Vagina (tissue), 2 donors: ENCODE measurements around the gene GLYATL3. TPM values are rescaled to one million over a fixed set of nuclear protein-coding genes. Genes with fewer than 3 reads are reported as not detected.
A peak's percentile ranks its signal among the peaks of the same experiment; 100 is the strongest.

Experiments
- DNase-seq, 2 donors: peaks; one replicate each; pipeline ENCODE4 v3.0.0-alpha.2; 2017; ENCODE audit errors: extremely low spot score in 2 of 2
- H3K27ac ChIP-seq: fragments of 200-600 bp; sonication (generic); one replicate; pipeline ENCODE4 v1.5.1; 2019
- H3K27me3 ChIP-seq: fragments of 200-600 bp; sonication (generic); one replicate; pipeline ENCODE4 v1.5.1; 2019
- H3K36me3 ChIP-seq, 2 donors: fragments of 200-600 bp; sonication (generic); one replicate each; pipeline ENCODE4 v1.5.1; 2017 to 2019
- H3K4me1 ChIP-seq: fragments of 200-600 bp; sonication (generic); one replicate; pipeline ENCODE4 v1.5.1; 2019
- H3K4me3 ChIP-seq, 2 donors: fragments of 200-600 bp; sonication (generic); 1 replicate in 1 of 2; 2 replicates in 1 of 2; pipeline ENCODE4 v1.5.1; 2016 to 2019
- H3K9me3 ChIP-seq: fragments of 200-600 bp; sonication (generic); one replicate; pipeline ENCODE4 v1.5.1; 2019
- POLR2A ChIP-seq, 2 donors: fragments of 450-650 bp; IDR thresholded peaks; one replicate each; pipeline ENCODE4 v1.6.1; 2017; ENCODE audit warnings: antibody characterized with exemption in 2 of 2, mild to moderate bottlenecking in 2 of 2, moderate library complexity in 2 of 2
- POLR2AphosphoS5 ChIP-seq, 2 donors: sonication (generic); formaldehyde crosslinking; IDR thresholded peaks; one replicate each; pipeline ENCODE4 v1.9.0; 2017; ENCODE audit warnings: antibody characterized with exemption in 2 of 2, mild to moderate bottlenecking in 2 of 2, low read depth in 1 of 2; ENCODE audit not compliant: insufficient read depth in 1 of 2
- intact Hi-C: fragments of 100-400 bp; cut with DNase I; formaldehyde crosslinking; loops from one replicate; pipeline ENCODE4 v1.15.1; 2023
- total RNA-seq: library from RNA; depleted of rRNA; stranded (reverse); fragments of >200 nt; gene quantifications from one replicate; pipeline ENCODE4 v1.2.3, GENCODE V29; 2016
- TF ChIP-seq, protein P1 (sequence below), 3 experiments: fragments of 450-650 bp in 2 of 3; fragments of 200-600 bp in 1 of 3; sonication (generic) in 1 of 3; IDR thresholded peaks; one replicate each; pipeline ENCODE4 v1.5.1; 2017 to 2019; ENCODE audit warnings: antibody characterized with exemption in 3 of 3, mild to moderate bottlenecking in 2 of 3, moderate library complexity in 2 of 3

Gene GLYATL3
- total RNA-seq, 1 donor from 2014 or later, result not detected

DNA sequence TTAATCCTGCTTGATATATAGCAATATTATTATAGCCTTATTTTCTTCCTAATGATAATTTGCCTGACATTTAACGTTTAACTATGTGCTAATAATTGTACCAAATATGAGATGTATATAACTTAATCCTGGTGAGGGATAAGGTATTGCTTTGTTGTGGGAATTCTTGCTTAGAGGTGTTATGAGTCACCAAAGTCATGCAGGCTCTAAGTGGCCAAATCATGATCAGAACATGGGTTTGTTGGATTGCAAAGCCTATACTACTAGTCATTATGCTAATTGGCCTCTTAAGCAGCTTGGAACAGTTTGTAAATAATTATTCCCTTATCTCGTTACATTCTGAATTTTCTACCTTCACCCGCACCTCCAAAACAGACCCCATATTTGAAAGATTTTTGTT lies 28.8 kb downstream of the GLYATL3 start:
- DNase-seq, result no peak
- H3K4me3 ChIP-seq, result no peak overlapping the region
- no peaks in the 10 kb centered on the region for H3K27me3 ChIP-seq
- intact Hi-C loops, result no loop called here
- no peak overlapping the region for H3K27ac ChIP-seq
- H3K4me1 ChIP-seq, result no peaks in the 10 kb centered on the region
- no peaks in the 10 kb centered on the region for H3K9me3 ChIP-seq
- H3K36me3 ChIP-seq, result no peaks in the 10 kb centered on the region
- TF ChIP-seq POLR2A (IDR thresholded peaks at IDR 0.05) (no peak), POLR2AphosphoS5 (IDR thresholded peaks at IDR 0.05; ENCODE audit: insufficient read depth in 1 of 2, low read depth in 1 of 2) (no peak)
- TF ChIP-seq, protein P1, sequence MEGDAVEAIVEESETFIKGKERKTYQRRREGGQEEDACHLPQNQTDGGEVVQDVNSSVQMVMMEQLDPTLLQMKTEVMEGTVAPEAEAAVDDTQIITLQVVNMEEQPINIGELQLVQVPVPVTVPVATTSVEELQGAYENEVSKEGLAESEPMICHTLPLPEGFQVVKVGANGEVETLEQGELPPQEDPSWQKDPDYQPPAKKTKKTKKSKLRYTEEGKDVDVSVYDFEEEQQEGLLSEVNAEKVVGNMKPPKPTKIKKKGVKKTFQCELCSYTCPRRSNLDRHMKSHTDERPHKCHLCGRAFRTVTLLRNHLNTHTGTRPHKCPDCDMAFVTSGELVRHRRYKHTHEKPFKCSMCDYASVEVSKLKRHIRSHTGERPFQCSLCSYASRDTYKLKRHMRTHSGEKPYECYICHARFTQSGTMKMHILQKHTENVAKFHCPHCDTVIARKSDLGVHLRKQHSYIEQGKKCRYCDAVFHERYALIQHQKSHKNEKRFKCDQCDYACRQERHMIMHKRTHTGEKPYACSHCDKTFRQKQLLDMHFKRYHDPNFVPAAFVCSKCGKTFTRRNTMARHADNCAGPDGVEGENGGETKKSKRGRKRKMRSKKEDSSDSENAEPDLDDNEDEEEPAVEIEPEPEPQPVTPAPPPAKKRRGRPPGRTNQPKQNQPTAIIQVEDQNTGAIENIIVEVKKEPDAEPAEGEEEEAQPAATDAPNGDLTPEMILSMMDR (IDR thresholded peaks at IDR 0.05), result no peak

GRCh38 chr6:49530141-49530776 lies 30.5 kb downstream of the GLYATL3 start:
- intact Hi-C loops, result no loop called here
- Histone ChIP-seq H3K36me3 (no peaks in the 10 kb centered on the region), H3K4me3 (no peak overlapping the region), H3K9me3 (no peaks in the 10 kb centered on the region), H3K4me1 (no peaks in the 10 kb centered on the region), H3K27ac (no peak overlapping the region), H3K27me3 (no peaks in the 10 kb centered on the region)
- TF ChIP-seq POLR2A (IDR thresholded peaks at IDR 0.05), result no peak
- TF ChIP-seq, protein P1 (IDR thresholded peaks at IDR 0.05), result no peak
- TF ChIP-seq POLR2AphosphoS5 (IDR thresholded peaks at IDR 0.05; ENCODE audit: insufficient read depth in 1 of 2, low read depth in 1 of 2), result no peak
- no peak for DNase-seq

DNA sequence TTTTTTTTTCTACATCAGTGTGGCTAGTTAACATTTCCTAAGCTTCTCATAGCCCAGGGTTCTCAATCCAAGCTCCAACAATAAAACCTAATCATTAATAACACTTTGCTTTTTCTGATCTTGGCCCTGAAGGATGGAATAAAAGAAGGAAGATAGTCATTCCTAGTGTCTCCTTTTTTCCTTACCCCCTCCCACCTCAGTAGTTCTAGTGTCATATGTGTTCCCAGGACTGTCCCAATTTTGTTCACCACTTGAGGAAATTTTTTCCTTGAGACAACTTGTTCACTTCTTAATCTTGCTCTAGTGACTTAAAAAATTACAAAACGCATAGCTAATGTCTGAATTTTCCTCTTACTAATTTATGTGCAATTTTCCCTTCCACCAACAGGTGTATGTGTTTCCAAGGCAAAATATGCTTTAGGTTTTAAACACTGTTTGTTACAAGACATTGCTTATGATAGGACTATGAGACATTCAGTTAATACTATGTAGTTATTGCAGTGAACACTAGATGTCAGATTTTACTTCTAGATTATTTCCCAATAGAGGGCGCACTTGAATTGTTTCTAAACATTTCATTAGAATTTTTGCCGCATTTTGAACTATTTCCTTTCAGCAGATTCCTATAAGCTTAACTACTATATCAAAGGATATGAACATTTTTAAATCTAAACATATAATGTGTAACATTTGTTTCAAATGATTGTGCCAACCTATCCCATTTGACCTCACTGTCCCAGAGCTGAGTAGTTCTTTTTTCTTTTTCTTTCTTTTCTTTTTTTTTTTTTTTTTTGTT lies 32.2 kb downstream of the GLYATL3 start:
- intact Hi-C loops, result no loop called here
- Histone ChIP-seq H3K4me3 (peak overlapping the region in 1 of 2 donors; percentile 12), H3K36me3 (no peaks in the 10 kb centered on the region), H3K27me3 (no peaks in the 10 kb centered on the region), H3K9me3 (no peaks in the 10 kb centered on the region), H3K27ac (no peak overlapping the region), H3K4me1 (no peaks in the 10 kb centered on the region)
- no peak for DNase-seq
- TF ChIP-seq, protein P1 (IDR thresholded peaks at IDR 0.05), result peak; percentile 71 to 80 (median 79)
- peak in 1 of 2 donors; percentile 61 for TF ChIP-seq POLR2AphosphoS5 (IDR thresholded peaks at IDR 0.05; ENCODE audit: insufficient read depth in 1 of 2, low read depth in 1 of 2)
- TF ChIP-seq POLR2A (IDR thresholded peaks at IDR 0.05), result no peak

DNA sequence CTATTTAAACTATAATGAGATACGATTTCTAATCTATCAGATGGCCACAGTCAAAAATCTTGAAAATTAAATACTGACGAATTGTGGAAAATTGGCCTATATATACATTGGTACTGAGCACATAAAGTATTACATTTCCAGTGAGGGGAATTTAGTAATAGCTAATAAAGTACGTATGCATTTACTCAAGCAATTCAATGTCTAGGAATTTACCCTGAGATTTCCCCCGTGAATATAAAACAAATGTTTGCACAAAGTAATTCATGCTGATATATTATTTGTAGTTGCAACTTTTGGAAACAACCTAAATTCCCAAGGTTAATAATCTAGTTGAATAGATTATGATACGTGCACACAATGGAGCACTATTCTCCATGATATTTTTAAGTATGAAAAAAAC lies 36.1 kb downstream of the GLYATL3 start:
- H3K27ac ChIP-seq, result no peak overlapping the region
- intact Hi-C loops, result no loop called here
- H3K9me3 ChIP-seq, result no peaks in the 10 kb centered on the region
- H3K4me3 ChIP-seq, result no peak overlapping the region
- no peaks in the 10 kb centered on the region for H3K4me1 ChIP-seq
- DNase-seq, result no peak
- no peaks in the 10 kb centered on the region for H3K36me3 ChIP-seq
- TF ChIP-seq POLR2A (IDR thresholded peaks at IDR 0.05) (no peak), POLR2AphosphoS5 (IDR thresholded peaks at IDR 0.05; ENCODE audit: insufficient read depth in 1 of 2, low read depth in 1 of 2) (no peak)
- TF ChIP-seq, protein P1 (IDR thresholded peaks at IDR 0.05), result no peak
- no peaks in the 10 kb centered on the region for H3K27me3 ChIP-seq

DNA sequence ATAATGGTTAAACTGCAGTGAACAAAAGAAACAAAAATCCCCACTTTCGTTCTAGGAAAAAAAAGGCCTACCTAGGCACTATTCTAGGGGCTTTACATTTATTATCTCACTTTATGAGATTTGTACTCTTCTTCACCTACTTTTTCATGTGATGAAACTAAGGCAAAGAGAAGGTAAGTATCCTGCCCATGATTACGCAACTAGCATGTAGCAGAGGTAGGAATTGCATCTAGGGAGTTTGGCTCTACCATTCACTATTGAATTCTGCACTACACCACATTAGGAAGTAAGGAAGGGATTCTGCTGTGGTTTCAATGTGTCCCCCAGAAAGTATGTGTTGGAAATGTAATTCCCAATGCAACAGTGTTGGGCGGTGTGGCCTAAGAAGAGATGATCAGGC lies 39.4 kb downstream of the GLYATL3 start:
- DNase-seq, result no peak
- intact Hi-C loops, result no loop called here
- Histone ChIP-seq H3K4me3 (no peak overlapping the region), H3K27ac (no peak overlapping the region), H3K9me3 (no peaks in the 10 kb centered on the region), H3K36me3 (no peaks in the 10 kb centered on the region), H3K27me3 (no peaks in the 10 kb centered on the region), H3K4me1 (peaks cover 7% of the 10 kb centered on the region)
- TF ChIP-seq, protein P1 (IDR thresholded peaks at IDR 0.05), result no peak
- TF ChIP-seq POLR2A (IDR thresholded peaks at IDR 0.05) (no peak), POLR2AphosphoS5 (IDR thresholded peaks at IDR 0.05; ENCODE audit: insufficient read depth in 1 of 2, low read depth in 1 of 2) (no peak)
